GM06990 (cell line): ENCODE measurements around the gene PASK.

Source experiments
- DNase-seq: peaks from one replicate; pipeline ENCODE4 v3.0.0-alpha.2; 2011; ENCODE audit not compliant: insufficient read length; ENCODE audit errors: extremely low read depth
- H3K27me3 ChIP-seq: replicated peaks from 2 replicates; pipeline ENCODE4 v1.6.0; 2011; ENCODE audit warnings: low read length; ENCODE audit not compliant: control insufficient read depth, insufficient read depth
- H3K36me3 ChIP-seq: 2 replicates; pipeline ENCODE4 v1.5.1; 2011; ENCODE audit warnings: low read length; ENCODE audit not compliant: control insufficient read depth, insufficient read depth
- H3K4me3 ChIP-seq: replicated peaks from 2 replicates; pipeline ENCODE4 v1.5.1; 2011; ENCODE audit warnings: low read depth, mild to moderate bottlenecking, control low read depth, low read length
- CTCF ChIP-seq: IDR thresholded peaks from 2 replicates; pipeline ENCODE4 v1.5.1; 2011; ENCODE audit warnings: low read length, control low read depth, mild to moderate bottlenecking, inconsistent platforms; ENCODE audit not compliant: insufficient read depth, poor library complexity, severe bottlenecking

The PASK gene

GRCh38 chr2:241084856-241085444, 64.3 kb downstream of the PASK start:
- no peak overlapping the region for H3K4me3 ChIP-seq
- TF ChIP-seq CTCF: no peak
- no peaks in the 10 kb centered on the region for H3K27me3 ChIP-seq
- DNase-seq: no peak
- peaks cover 18% of the 10 kb centered on the region for H3K36me3 ChIP-seq

GRCh38 chr2:241083091-241083415, 66.2 kb downstream of the PASK start:
- Histone ChIP-seq H3K36me3 (peaks cover 11% of the 10 kb centered on the region), H3K27me3 (no peaks in the 10 kb centered on the region), H3K4me3 (no peak overlapping the region)
- DNase-seq: no peak
- no peak for TF ChIP-seq CTCF

- no peak for DNase-seq
- Histone ChIP-seq H3K27me3 (no peaks in the 10 kb centered on the region), H3K36me3 (peaks cover 8% of the 10 kb centered on the region), H3K4me3 (no peak overlapping the region)
- TF ChIP-seq CTCF: no peak
These were observed 66.8 kb downstream of the PASK start for GRCh38 chr2:241082341-241083090.

GRCh38 chr2:241081643-241082340, 67.5 kb downstream of the PASK start:
- Histone ChIP-seq H3K27me3 (no peaks in the 10 kb centered on the region), H3K36me3 (peaks cover 4% of the 10 kb centered on the region), H3K4me3 (no peak overlapping the region)
- TF ChIP-seq CTCF: no peak
- no peak for DNase-seq

GRCh38 chr2:241081190-241081642, 68.1 kb downstream of the PASK start:
- no peak for DNase-seq
- H3K36me3 ChIP-seq: peaks cover 3% of the 10 kb centered on the region
- no peak for TF ChIP-seq CTCF
- no peak overlapping the region for H3K4me3 ChIP-seq
- H3K27me3 ChIP-seq: no peaks in the 10 kb centered on the region
